Measurements from ENCODE around the gene FOLR2. TPM values are rescaled to one million over a fixed set of nuclear protein-coding genes. Genes with fewer than 3 reads are reported as not detected.

FOLR2 gene
- total RNA-seq, 1 experiment from 2014 or later, result not detected

DNA sequence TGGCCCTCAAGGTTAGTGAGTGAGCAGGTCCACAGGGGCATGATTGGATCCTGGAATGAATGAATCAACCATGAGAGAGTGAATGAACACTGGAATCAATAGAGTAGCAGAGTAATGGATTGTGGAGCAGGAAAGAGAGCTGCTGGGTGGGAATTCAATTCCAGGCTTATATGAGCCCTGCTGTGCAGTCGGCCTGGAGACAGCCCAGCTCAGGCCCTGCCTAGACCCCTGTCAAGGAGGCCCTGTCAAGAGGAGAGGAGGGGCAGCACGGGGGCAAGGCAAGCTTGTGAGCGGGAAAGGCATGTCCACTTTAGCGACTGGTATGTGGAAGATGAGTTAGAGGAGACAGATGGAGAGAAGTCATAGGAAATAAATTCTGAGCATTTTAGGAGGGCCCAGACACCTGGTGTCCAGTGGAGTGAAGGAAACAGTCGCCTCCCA lies 25.9 kb upstream of the FOLR2 start:
- CTCF ChIA-PET, result interaction anchor here (0.6 to 0.9 kb wide), 3 partner anchors 11 to 336 kb away, joined by 3 to 6 read pairs (median 4); no protein-coding TSS in a partner anchor
- POLR2A ChIA-PET, result no interaction called here
- in situ Hi-C loops (cut with HindIII; ENCODE audit: low pct_unique_long_range_greater_than_20kb, low sequenced_read_pairs) (no loop called here), intact Hi-C loops (cut with micrococcal nuclease; ENCODE audit: unreplicated experiment) (no loop called here)
- BruUV-seq (replicated peaks), result no TSS peak
- H3K4me1 ChIP-seq (ENCODE audit: control insufficient read depth, insufficient read depth, low read length), result no peaks in the 10 kb centered on the region
- no peak for DNase-seq (ENCODE audit: low read depth, low spot score)
- no peak for ATAC-seq
- TF ChIP-seq TCF7L2 (IDR thresholded peaks at IDR 0.05; ENCODE audit: low read depth, low read length) (no peak), POLR2AphosphoS5 (IDR thresholded peaks at IDR 0.05; ENCODE audit: low read depth, low read length) (no peak)
- H3K9me3 ChIP-seq (ENCODE audit: control insufficient read depth, insufficient read depth, low read depth, low read length), result no peaks in the 10 kb centered on the region
- no peak overlapping the region for H3K27ac ChIP-seq (ENCODE audit: low read length)
- no peaks in the 10 kb centered on the region for H3K36me3 ChIP-seq (ENCODE audit: control insufficient read depth, insufficient read depth, low read length)
- no peak overlapping the region for H3K4me3 ChIP-seq (ENCODE audit: low read depth in 2 of 2, low read length in 2 of 2)
- H3K27me3 ChIP-seq (ENCODE audit: control insufficient read depth, insufficient read depth, low read length), result no peaks in the 10 kb centered on the region

DNA sequence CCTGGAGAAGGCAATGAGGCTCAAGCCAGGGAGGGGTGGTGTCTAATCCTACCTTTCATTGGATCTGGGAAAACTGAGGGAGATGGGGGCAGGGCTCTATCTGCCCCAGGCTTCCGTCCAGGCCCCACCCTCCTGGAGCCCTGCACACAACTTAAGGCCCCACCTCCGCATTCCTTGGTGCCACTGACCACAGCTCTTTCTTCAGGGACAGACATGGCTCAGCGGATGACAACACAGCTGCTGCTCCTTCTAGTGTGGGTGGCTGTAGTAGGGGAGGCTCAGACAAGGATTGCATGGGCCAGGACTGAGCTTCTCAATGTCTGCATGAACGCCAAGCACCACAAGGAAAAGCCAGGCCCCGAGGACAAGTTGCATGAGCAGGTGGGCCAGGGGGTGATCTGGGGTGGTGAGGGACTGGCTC lies 24.6 kb upstream of the FOLR2 start, which contains the start of gene FOLR1:
Gene FOLR1, plus strand, starts transcription at position 180 of the 421 bp plus-strand sequence. Its CDS starts 34 bp downstream, at position 214.
- Histone ChIP-seq H3K27ac (ENCODE audit: low read length) (no peak within 1 kb of the TSS), H3K4me3 (ENCODE audit: low read depth in 2 of 2, low read length in 2 of 2) (no peak within 1 kb of the TSS), H3K27me3 (ENCODE audit: control insufficient read depth, insufficient read depth, low read length) (no peaks in the 10 kb centered on the region), H3K4me1 (ENCODE audit: control insufficient read depth, insufficient read depth, low read length) (no peaks in the 10 kb centered on the region), H3K9me3 (ENCODE audit: control insufficient read depth, insufficient read depth, low read depth, low read length) (no peaks in the 10 kb centered on the region), H3K36me3 (ENCODE audit: control insufficient read depth, insufficient read depth, low read length) (no peaks in the 10 kb centered on the region)
- TF ChIP-seq, protein P1, sequence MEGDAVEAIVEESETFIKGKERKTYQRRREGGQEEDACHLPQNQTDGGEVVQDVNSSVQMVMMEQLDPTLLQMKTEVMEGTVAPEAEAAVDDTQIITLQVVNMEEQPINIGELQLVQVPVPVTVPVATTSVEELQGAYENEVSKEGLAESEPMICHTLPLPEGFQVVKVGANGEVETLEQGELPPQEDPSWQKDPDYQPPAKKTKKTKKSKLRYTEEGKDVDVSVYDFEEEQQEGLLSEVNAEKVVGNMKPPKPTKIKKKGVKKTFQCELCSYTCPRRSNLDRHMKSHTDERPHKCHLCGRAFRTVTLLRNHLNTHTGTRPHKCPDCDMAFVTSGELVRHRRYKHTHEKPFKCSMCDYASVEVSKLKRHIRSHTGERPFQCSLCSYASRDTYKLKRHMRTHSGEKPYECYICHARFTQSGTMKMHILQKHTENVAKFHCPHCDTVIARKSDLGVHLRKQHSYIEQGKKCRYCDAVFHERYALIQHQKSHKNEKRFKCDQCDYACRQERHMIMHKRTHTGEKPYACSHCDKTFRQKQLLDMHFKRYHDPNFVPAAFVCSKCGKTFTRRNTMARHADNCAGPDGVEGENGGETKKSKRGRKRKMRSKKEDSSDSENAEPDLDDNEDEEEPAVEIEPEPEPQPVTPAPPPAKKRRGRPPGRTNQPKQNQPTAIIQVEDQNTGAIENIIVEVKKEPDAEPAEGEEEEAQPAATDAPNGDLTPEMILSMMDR (IDR thresholded peaks at IDR 0.05), result no peak
- no peak for TF ChIP-seq SIN3A (IDR thresholded peaks at IDR 0.05; ENCODE audit: borderline replicate concordance, insufficient read depth, low read depth, low read length)
- TF ChIP-seq, protein P2, sequence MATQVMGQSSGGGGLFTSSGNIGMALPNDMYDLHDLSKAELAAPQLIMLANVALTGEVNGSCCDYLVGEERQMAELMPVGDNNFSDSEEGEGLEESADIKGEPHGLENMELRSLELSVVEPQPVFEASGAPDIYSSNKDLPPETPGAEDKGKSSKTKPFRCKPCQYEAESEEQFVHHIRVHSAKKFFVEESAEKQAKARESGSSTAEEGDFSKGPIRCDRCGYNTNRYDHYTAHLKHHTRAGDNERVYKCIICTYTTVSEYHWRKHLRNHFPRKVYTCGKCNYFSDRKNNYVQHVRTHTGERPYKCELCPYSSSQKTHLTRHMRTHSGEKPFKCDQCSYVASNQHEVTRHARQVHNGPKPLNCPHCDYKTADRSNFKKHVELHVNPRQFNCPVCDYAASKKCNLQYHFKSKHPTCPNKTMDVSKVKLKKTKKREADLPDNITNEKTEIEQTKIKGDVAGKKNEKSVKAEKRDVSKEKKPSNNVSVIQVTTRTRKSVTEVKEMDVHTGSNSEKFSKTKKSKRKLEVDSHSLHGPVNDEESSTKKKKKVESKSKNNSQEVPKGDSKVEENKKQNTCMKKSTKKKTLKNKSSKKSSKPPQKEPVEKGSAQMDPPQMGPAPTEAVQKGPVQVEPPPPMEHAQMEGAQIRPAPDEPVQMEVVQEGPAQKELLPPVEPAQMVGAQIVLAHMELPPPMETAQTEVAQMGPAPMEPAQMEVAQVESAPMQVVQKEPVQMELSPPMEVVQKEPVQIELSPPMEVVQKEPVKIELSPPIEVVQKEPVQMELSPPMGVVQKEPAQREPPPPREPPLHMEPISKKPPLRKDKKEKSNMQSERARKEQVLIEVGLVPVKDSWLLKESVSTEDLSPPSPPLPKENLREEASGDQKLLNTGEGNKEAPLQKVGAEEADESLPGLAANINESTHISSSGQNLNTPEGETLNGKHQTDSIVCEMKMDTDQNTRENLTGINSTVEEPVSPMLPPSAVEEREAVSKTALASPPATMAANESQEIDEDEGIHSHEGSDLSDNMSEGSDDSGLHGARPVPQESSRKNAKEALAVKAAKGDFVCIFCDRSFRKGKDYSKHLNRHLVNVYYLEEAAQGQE (IDR thresholded peaks at IDR 0.05; ENCODE audit: insufficient read depth in 1 of 2, low read depth in 2 of 2, low read length in 1 of 2), result no peak
- no peak for TF ChIP-seq POLR2AphosphoS5 (IDR thresholded peaks at IDR 0.05; ENCODE audit: low read depth, low read length)
- no peak for TF ChIP-seq TCF7L2 (IDR thresholded peaks at IDR 0.05; ENCODE audit: low read depth, low read length)
- intact Hi-C loops (cut with micrococcal nuclease; ENCODE audit: unreplicated experiment) (no loop called here), in situ Hi-C loops (cut with HindIII; ENCODE audit: low pct_unique_long_range_greater_than_20kb, low sequenced_read_pairs) (no loop called here)
- ATAC-seq, result 0 out of 2 replicates have a peak, but pooled peaks have one; percentile 39
- DNase-seq (ENCODE audit: low read depth, low spot score), result no peak
- no TSS peak for BruUV-seq (replicated peaks)
- POLR2A ChIA-PET, result interaction anchor here (0.5 kb wide), 1 partner anchor 590 kb away, joined by 3 read pairs; no protein-coding TSS in a partner anchor
- CTCF ChIA-PET, result no interaction called here

Data from Panc1 (cell line).